ENCODE data around the gene CASR. TPM values are rescaled to one million over a fixed set of nuclear protein-coding genes. Genes with fewer than 3 reads are reported as not detected.

Gene CASR
- total and polyA plus RNA-seq, 2 donors from 2014 or later = 14.8 to 72.8 TPM

DNA sequence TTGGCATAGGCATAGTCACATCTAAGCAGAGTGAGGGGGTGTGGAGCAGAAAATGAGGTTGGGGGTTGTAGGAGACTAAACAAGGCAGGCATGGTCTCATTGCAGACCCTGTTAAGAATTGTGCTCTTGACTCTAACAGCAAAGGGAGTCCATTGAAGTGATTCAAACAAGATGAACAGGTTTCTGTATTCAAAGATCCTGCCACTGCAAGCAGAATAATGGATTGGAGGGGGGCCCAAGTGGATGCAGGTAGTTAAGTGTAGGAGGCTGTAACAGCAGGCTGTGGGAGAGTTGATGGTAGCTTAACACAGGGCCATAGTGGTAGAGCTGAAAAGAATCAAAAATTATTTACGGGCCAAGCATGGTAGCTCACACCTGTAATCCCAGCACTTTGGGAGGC is 34.4 kb downstream of the CASR start:
- Histone ChIP-seq H3K27me3 (ENCODE audit: control insufficient read depth, insufficient read depth, low read length) (no peaks in the 10 kb centered on the region), H3K9me3 (ENCODE audit: control insufficient read depth in 2 of 3, insufficient read depth in 1 of 3, low read length in 3 of 3) (no peaks in the 10 kb centered on the region), H3K4me1 (ENCODE audit: control insufficient read depth in 2 of 3, insufficient read depth in 2 of 3, low read depth in 1 of 3, low read length in 3 of 3) (peaks cover 0 to 12% (median 9%) of the 10 kb centered on the region in 3 donors), H3K27ac (ENCODE audit: low read depth in 2 of 2, low read length in 2 of 2) (no peak overlapping the region), H3K9ac (ENCODE audit: low read length in 3 of 3) (no peak overlapping the region), H3K36me3 (ENCODE audit: control insufficient read depth in 2 of 3, insufficient read depth in 3 of 3, low read length in 3 of 3) (no peaks in the 10 kb centered on the region), H3K4me3 (ENCODE audit: low read length in 3 of 3) (no peak overlapping the region)
- intact Hi-C loops (cut with DNase I) = no loop called here
- DNase-seq = peak in 1 of 5 donors; percentile 9
- TF ChIP-seq, protein P1, sequence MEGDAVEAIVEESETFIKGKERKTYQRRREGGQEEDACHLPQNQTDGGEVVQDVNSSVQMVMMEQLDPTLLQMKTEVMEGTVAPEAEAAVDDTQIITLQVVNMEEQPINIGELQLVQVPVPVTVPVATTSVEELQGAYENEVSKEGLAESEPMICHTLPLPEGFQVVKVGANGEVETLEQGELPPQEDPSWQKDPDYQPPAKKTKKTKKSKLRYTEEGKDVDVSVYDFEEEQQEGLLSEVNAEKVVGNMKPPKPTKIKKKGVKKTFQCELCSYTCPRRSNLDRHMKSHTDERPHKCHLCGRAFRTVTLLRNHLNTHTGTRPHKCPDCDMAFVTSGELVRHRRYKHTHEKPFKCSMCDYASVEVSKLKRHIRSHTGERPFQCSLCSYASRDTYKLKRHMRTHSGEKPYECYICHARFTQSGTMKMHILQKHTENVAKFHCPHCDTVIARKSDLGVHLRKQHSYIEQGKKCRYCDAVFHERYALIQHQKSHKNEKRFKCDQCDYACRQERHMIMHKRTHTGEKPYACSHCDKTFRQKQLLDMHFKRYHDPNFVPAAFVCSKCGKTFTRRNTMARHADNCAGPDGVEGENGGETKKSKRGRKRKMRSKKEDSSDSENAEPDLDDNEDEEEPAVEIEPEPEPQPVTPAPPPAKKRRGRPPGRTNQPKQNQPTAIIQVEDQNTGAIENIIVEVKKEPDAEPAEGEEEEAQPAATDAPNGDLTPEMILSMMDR (IDR thresholded peaks at IDR 0.05; ENCODE audit: borderline replicate concordance, extremely low read depth, insufficient read depth) = no peak
- FAIRE-seq = no peak

DNA sequence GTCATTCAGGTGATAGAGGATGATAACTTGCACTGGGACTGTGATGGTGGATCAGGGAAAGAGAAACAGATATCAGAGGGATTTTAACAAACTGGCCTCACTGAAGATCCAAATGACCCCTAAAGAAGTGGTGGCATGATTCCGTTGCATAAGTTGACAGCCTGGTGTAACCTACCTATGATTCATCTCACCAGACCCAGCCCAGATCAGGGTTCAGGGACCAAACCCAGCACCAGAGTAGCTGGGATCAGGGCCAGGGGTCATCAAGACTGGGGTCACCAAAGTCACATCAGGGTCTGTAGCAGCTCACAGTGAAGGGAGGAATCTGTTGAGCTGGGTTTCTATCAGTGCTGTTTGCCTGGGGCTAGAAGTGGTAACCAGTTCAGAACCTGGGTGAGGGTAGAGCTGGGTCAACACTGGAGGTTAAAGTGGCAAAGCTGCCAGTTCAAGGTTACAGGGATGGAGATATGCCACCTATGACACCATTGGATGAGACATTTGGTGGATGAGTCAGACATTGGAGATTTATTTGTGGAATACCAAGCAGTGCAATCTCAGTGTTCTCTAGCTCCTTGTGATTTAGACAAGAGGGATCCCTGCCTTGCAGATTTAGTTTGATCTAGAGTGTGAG is 35.9 kb downstream of the CASR start:
- no peak for DNase-seq
- Histone ChIP-seq H3K36me3 (ENCODE audit: control insufficient read depth in 2 of 3, insufficient read depth in 3 of 3, low read length in 3 of 3) (no peaks in the 10 kb centered on the region), H3K9ac (ENCODE audit: low read length in 3 of 3) (no peak overlapping the region), H3K9me3 (ENCODE audit: control insufficient read depth in 2 of 3, insufficient read depth in 1 of 3, low read length in 3 of 3) (no peaks in the 10 kb centered on the region), H3K27me3 (ENCODE audit: control insufficient read depth, insufficient read depth, low read length) (no peaks in the 10 kb centered on the region), H3K4me3 (ENCODE audit: low read length in 3 of 3) (no peak overlapping the region), H3K4me1 (ENCODE audit: control insufficient read depth in 2 of 3, insufficient read depth in 2 of 3, low read depth in 1 of 3, low read length in 3 of 3) (peaks cover 0 to 9% (median 8%) of the 10 kb centered on the region in 3 donors), H3K27ac (ENCODE audit: low read depth in 2 of 2, low read length in 2 of 2) (no peak overlapping the region)
- TF ChIP-seq, protein P1 (IDR thresholded peaks at IDR 0.05; ENCODE audit: borderline replicate concordance, extremely low read depth, insufficient read depth) = no peak
- intact Hi-C loops (cut with DNase I) = no loop called here
- no peak for FAIRE-seq

DNA sequence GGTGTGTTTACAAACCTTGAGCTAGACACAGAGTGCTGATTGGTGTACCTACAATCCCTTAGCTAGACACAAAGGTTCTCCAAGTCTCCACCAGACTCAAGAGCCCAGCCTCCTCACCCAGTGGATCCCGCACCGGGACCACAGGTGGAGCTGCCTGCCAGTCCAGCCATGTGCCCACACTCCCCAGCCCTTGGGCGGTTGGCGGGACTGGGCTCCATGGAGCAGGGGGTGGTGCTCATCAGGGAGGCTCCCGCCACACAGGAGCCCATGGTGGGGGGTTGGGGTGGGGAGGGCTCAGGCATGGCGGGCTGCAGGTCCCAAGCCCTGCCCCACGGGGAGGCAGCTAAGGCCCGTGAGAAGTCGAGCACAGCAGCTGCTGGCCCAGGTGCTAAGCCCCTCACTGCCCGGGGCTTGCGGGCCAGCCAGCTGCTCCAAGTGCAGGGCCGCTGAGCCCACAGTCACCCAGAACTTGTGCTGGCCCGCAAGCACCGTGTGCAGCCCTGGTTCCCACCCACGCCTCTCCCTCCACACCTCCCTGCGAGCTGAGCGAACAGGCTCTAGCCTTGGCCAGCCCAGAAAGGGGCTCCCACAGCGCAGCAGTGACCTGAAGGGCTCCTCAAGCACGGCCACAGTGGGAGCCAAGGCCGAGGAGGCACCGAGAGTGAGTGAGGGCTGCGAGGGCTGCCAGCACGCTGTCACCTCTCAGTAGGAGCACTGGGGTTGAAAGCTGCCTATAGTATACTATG is 43.7 kb downstream of the CASR start:
- no peak for FAIRE-seq
- DNase-seq = peak in 1 of 5 donors; percentile 68
- intact Hi-C loops (cut with DNase I) = no loop called here
- Histone ChIP-seq H3K27me3 (ENCODE audit: control insufficient read depth, insufficient read depth, low read length) (no peaks in the 10 kb centered on the region), H3K4me3 (ENCODE audit: low read length in 3 of 3) (no peak overlapping the region), H3K36me3 (ENCODE audit: control insufficient read depth in 2 of 3, insufficient read depth in 3 of 3, low read length in 3 of 3) (no peaks in the 10 kb centered on the region), H3K9ac (ENCODE audit: low read length in 3 of 3) (no peak overlapping the region), H3K9me3 (ENCODE audit: control insufficient read depth in 2 of 3, insufficient read depth in 1 of 3, low read length in 3 of 3) (no peaks in the 10 kb centered on the region), H3K4me1 (ENCODE audit: control insufficient read depth in 2 of 3, insufficient read depth in 2 of 3, low read depth in 1 of 3, low read length in 3 of 3) (no peaks in the 10 kb centered on the region), H3K27ac (ENCODE audit: low read depth in 2 of 2, low read length in 2 of 2) (no peak overlapping the region)
- TF ChIP-seq, protein P1 (IDR thresholded peaks at IDR 0.05; ENCODE audit: borderline replicate concordance, extremely low read depth, insufficient read depth) = no peak
